ENCODE results near the gene PLXDC2.

DNA sequence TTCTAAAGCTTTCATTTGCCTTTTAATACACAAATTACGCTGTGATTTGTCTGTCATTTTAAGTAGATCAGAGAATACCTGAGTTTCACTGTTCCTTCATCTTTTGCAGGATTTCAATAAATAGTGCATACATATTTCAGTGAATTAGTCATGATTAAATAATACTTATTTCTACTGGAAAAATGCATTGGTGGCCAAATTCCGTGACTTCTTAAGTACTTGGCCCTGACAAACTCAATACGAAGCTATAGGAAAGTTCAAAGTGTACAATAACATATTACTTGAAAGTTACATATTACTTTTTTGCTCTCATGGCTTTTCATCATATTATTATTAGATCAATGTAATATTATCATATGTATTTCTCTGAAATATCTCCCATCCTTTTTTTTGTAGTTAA is 16.1 kb upstream of the PLXDC2 start:
- TF ChIP-seq SP2 (tag by site-specific recombination; IDR thresholded peaks at IDR 0.05) (no peak), ZNF521 (tag by site-specific recombination; IDR thresholded peaks at IDR 0.05) (no peak), ZNF792 (tag by site-specific recombination; IDR thresholded peaks at IDR 0.05) (no peak), ZNF76 (tag by site-specific recombination; IDR thresholded peaks at IDR 0.05; ENCODE audit: borderline replicate concordance, low read depth) (no peak), ZNF140 (tag by site-specific recombination; IDR thresholded peaks at IDR 0.05) (no peak), ZNF274 (IDR thresholded peaks at IDR 0.05; ENCODE audit: low read length) (no peak), ZNF274 (tag by site-specific recombination; IDR thresholded peaks at IDR 0.05; ENCODE audit: borderline replicate concordance) (no peak), ZNF558 (tag by site-specific recombination; IDR thresholded peaks at IDR 0.05) (no peak), ZBTB8A (tag by site-specific recombination; IDR thresholded peaks at IDR 0.05) (no peak)
- TF ChIP-seq, protein P1, sequence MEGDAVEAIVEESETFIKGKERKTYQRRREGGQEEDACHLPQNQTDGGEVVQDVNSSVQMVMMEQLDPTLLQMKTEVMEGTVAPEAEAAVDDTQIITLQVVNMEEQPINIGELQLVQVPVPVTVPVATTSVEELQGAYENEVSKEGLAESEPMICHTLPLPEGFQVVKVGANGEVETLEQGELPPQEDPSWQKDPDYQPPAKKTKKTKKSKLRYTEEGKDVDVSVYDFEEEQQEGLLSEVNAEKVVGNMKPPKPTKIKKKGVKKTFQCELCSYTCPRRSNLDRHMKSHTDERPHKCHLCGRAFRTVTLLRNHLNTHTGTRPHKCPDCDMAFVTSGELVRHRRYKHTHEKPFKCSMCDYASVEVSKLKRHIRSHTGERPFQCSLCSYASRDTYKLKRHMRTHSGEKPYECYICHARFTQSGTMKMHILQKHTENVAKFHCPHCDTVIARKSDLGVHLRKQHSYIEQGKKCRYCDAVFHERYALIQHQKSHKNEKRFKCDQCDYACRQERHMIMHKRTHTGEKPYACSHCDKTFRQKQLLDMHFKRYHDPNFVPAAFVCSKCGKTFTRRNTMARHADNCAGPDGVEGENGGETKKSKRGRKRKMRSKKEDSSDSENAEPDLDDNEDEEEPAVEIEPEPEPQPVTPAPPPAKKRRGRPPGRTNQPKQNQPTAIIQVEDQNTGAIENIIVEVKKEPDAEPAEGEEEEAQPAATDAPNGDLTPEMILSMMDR (tag by site-specific recombination; IDR thresholded peaks at IDR 0.05): no peak
- TF ChIP-seq, protein P2, sequence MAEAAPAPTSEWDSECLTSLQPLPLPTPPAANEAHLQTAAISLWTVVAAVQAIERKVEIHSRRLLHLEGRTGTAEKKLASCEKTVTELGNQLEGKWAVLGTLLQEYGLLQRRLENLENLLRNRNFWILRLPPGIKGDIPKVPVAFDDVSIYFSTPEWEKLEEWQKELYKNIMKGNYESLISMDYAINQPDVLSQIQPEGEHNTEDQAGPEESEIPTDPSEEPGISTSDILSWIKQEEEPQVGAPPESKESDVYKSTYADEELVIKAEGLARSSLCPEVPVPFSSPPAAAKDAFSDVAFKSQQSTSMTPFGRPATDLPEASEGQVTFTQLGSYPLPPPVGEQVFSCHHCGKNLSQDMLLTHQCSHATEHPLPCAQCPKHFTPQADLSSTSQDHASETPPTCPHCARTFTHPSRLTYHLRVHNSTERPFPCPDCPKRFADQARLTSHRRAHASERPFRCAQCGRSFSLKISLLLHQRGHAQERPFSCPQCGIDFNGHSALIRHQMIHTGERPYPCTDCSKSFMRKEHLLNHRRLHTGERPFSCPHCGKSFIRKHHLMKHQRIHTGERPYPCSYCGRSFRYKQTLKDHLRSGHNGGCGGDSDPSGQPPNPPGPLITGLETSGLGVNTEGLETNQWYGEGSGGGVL (tag by site-specific recombination; IDR thresholded peaks at IDR 0.05): no peak
